Measurements from ENCODE around the gene HACD2. TPM values are rescaled to one million over a fixed set of nuclear protein-coding genes. Genes with fewer than 3 reads are reported as not detected.

Gene HACD2
- total and polyA plus RNA-seq, 7 donors, result 3.7 to 7.9 (median 5.7) TPM

DNA sequence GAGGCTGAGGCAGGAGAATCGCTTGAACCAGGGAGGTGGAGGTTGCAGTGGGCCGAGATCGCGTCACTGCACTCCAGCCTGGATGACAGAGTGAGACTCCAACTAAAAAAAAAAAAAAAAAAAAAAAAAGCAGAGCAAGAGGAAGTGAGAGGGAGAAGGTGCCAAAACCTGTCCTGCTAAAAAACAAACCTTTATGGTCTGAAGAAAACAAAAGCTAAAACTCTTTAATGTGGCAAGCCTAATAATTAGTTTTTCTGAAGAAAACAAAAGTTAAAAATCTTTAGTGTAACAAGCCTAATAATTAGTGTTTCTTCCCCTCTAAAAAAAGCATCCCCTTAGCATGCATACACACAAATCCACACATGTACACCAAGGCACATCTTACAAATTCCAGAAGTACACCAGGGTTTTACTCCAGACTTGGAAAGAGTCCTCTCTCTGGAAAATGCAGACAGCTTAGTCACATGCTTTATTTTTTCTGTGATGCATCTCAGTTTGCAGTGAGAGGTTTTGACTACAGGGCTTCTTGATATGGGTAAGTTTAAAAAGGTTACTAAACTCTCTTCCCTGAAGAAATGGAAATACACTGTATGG, 65.9 kb downstream of the HACD2 start:
- intact Hi-C loops (cut with DNase I), result no loop called here
- Histone ChIP-seq H3K36me3 (ENCODE audit: insufficient read depth in 1 of 2, low read depth in 1 of 2) (no peaks in the 10 kb centered on the region), H3K4me3 (no peak overlapping the region), H3K9me3 (no peaks in the 10 kb centered on the region), H3K4me1 (no peaks in the 10 kb centered on the region), H3K27me3 (ENCODE audit: insufficient read depth in 3 of 3, low read length in 2 of 3) (no peaks in the 10 kb centered on the region), H3K27ac (no peak overlapping the region)
- 85 to 89% (median 88%) methylated on average over 4 of the region's 4 CpGs for WGBS, 3 donors
- no peak for ATAC-seq
- no peak for DNase-seq
- no peak for TF ChIP-seq CTCF (IDR thresholded peaks at IDR 0.05)

DNA sequence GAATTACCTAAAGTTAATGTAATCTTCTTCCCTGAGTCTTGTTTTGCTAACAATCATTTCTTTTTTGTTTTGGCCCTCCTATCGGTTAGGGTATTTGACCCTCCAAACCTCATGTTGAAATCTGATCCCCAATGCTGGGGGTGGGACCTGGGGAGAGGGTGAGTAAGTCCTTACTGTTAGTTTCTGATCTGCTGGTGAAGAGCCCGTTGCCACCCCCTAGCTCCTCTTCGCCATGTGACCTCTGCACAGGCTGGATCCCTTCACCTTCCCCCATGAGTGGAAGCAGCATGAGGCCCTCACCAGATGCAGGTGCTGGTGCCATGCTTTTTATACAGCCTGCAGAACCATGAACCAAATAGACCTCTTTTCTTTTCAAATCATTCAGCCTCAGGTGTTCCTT, 73.1 kb downstream of the HACD2 start:
- H3K27ac ChIP-seq, result no peak overlapping the region
- H3K4me3 ChIP-seq, result no peak overlapping the region
- H3K4me1 ChIP-seq, result no peaks in the 10 kb centered on the region
- no peaks in the 10 kb centered on the region for H3K27me3 ChIP-seq (ENCODE audit: insufficient read depth in 3 of 3, low read length in 2 of 3)
- H3K36me3 ChIP-seq (ENCODE audit: insufficient read depth in 1 of 2, low read depth in 1 of 2), result peaks cover 8 to 13% of the 10 kb centered on the region in 2 donors
- DNase-seq (no peak), ATAC-seq (no peak)
- 79 to 91% (median 86%) methylated on average over 3 of the region's 3 CpGs for WGBS, 3 donors
- intact Hi-C loops (cut with DNase I), result no loop called here
- TF ChIP-seq CTCF (IDR thresholded peaks at IDR 0.05), result no peak
- no peaks in the 10 kb centered on the region for H3K9me3 ChIP-seq

DNA sequence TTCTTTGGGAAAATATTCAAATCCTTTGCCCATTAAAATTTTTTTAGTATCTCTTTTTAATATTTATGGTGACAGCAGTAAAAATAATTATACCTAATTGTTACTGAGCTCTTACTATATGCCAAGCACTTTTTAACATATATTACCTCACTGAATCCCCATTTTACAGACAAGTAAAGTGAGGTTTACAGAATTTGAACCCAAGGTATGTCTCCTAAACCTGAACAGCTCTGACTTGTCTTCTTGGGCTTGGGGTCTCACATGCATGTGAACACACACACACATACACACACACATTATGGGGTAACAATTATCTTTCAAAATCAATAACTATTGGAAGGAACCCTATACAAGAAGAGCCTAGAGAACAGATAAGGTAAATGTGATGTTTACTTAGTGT, 73.8 kb downstream of the HACD2 start:
- no peaks in the 10 kb centered on the region for H3K4me1 ChIP-seq
- ATAC-seq (no peak), DNase-seq (no peak)
- no peak overlapping the region for H3K27ac ChIP-seq
- no peak overlapping the region for H3K4me3 ChIP-seq
- no peaks in the 10 kb centered on the region for H3K27me3 ChIP-seq (ENCODE audit: insufficient read depth in 3 of 3, low read length in 2 of 3)
- H3K36me3 ChIP-seq (ENCODE audit: insufficient read depth in 1 of 2, low read depth in 1 of 2), result peaks cover 8 to 13% of the 10 kb centered on the region in 2 donors
- intact Hi-C loops (cut with DNase I), result no loop called here
- H3K9me3 ChIP-seq, result no peaks in the 10 kb centered on the region
- TF ChIP-seq CTCF (IDR thresholded peaks at IDR 0.05), result no peak

DNA sequence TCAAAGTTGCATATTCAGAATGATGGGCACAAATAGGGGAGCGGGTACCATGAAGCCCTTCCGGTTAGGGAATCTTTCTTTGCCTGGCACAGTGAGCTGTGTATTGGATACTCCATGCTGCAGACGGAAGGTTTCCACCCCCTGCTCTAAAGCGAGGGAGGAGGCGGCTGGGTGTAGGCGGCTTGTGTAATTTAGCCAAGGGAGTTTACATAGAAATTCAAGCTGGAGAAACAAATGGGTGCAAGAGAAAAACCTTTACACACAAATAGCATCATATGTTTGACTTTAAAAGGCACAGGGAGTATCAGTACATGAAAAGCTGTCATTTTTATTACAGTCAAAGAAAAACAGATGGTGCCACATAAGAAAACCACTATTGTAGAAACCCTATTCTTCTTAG, 76.7 kb downstream of the HACD2 start:
- no peak overlapping the region for H3K27ac ChIP-seq
- DNase-seq, result no peak
- intact Hi-C loops (cut with DNase I), result no loop called here
- 86 to 94% (median 89%) methylated on average over 6 of the region's 6 CpGs for WGBS, 3 donors
- H3K9me3 ChIP-seq, result no peaks in the 10 kb centered on the region
- no peak overlapping the region for H3K4me3 ChIP-seq
- ATAC-seq, result no peak
- peaks cover 4 to 7% of the 10 kb centered on the region in 2 donors for H3K36me3 ChIP-seq (ENCODE audit: insufficient read depth in 1 of 2, low read depth in 1 of 2)
- no peaks in the 10 kb centered on the region for H3K27me3 ChIP-seq (ENCODE audit: insufficient read depth in 3 of 3, low read length in 2 of 3)
- no peaks in the 10 kb centered on the region for H3K4me1 ChIP-seq
- TF ChIP-seq CTCF (IDR thresholded peaks at IDR 0.05), result no peak

GRCh38 chr3:123505820-123506219, 79.0 kb downstream of the HACD2 start:
- H3K36me3 ChIP-seq (ENCODE audit: insufficient read depth in 1 of 2, low read depth in 1 of 2), result peaks cover 0 to 3% of the 10 kb centered on the region in 2 donors
- no peak for TF ChIP-seq CTCF (IDR thresholded peaks at IDR 0.05)
- no peaks in the 10 kb centered on the region for H3K4me1 ChIP-seq
- intact Hi-C loops (cut with DNase I), result no loop called here
- H3K27me3 ChIP-seq (ENCODE audit: insufficient read depth in 3 of 3, low read length in 2 of 3), result no peaks in the 10 kb centered on the region
- no peak overlapping the region for H3K27ac ChIP-seq
- ATAC-seq (no peak), DNase-seq (no peak)
- WGBS, 3 donors, result 94 to 98% (median 94%) methylated on average over 6 of the region's 6 CpGs
- no peak overlapping the region for H3K4me3 ChIP-seq
- H3K9me3 ChIP-seq, result no peaks in the 10 kb centered on the region

All from psoas muscle (tissue), 8 donors.